GM21737 (cell line): ENCODE measurements around the gene CYTH4.

ENCODE experiments used
- ATAC-seq: cut with Tn5 transposase; IDR thresholded peaks from one replicate; pipeline ENCODE4 v1.9.1; 2021; ENCODE audit warnings: mild to moderate bottlenecking, moderate library complexity; ENCODE audit not compliant: unreplicated experiment

Gene CYTH4

GRCh38 chr22:37308385-37309200, 26.3 kb downstream of the CYTH4 start:
- ATAC-seq: no peak

GRCh38 chr22:37309211-37310074, 27.1 kb downstream of the CYTH4 start:
- ATAC-seq: no peak

- ATAC-seq: no peak
Measured at GRCh38 chr22:37310075-37310606, 27.8 kb downstream of the CYTH4 start.

GRCh38 chr22:37310815-37311595, 28.7 kb downstream of the CYTH4 start:
- no peak for ATAC-seq

GRCh38 chr22:37311761-37312312, 29.5 kb downstream of the CYTH4 start:
- no peak for ATAC-seq

- no peak for ATAC-seq
Measured at GRCh38 chr22:37312549-37313183, 30.4 kb downstream of the CYTH4 start.

- no peak for ATAC-seq
Measured at GRCh38 chr22:37313376-37314314, 31.3 kb downstream of the CYTH4 start.

GRCh38 chr22:37314315-37315074, 32.2 kb downstream of the CYTH4 start:
- ATAC-seq: no peak

- ATAC-seq: no peak
Measured at GRCh38 chr22:37316405-37316804, 34.1 kb downstream of the CYTH4 start.

GRCh38 chr22:37316875-37317371, 34.6 kb downstream of the CYTH4 start:
- no peak for ATAC-seq

GRCh38 chr22:37317698-37318210, 35.4 kb downstream of the CYTH4 start:
- no peak for ATAC-seq

- no peak for ATAC-seq
Measured at GRCh38 chr22:37318364-37319109, 36.2 kb downstream of the CYTH4 start.

GRCh38 chr22:37319469-37319868, 37.2 kb downstream of the CYTH4 start:
- ATAC-seq: no peak

- ATAC-seq: no peak
Measured at GRCh38 chr22:37320726-37321677, 38.7 kb downstream of the CYTH4 start.

GRCh38 chr22:37324340-37325038, 42.2 kb downstream of the CYTH4 start:
- ATAC-seq: no peak

GRCh38 chr22:37325039-37325395, 42.7 kb downstream of the CYTH4 start:
- no peak for ATAC-seq
